NCI-H128 (cell line): ENCODE measurements around the gene GINM1.

ENCODE experiments used
- DNase-seq: peaks from one replicate; lab custom pipeline; 2025; ENCODE audit not compliant: unreplicated experiment; lab: John Stamatoyannopoulos, UW

Gene GINM1

GRCh38 chr6:149565527-149566409 is at the start of gene GINM1:
GINM1 (plus strand) TSS chr6:149566375; CDS start chr6:149566415, 40 bp downstream.
- peak; percentile 90 for DNase-seq

- no peak for DNase-seq
Measured at GRCh38 chr6:149529650-149530049, 36.5 kb upstream of the GINM1 start.

- DNase-seq = no peak
Measured at GRCh38 chr6:149534742-149535141, 31.4 kb upstream of the GINM1 start.

GRCh38 chr6:149541139-149541538 is 25.0 kb upstream of the GINM1 start:
- no peak for DNase-seq

- DNase-seq = no peak
Measured at GRCh38 chr6:149544646-149545257, 21.4 kb upstream of the GINM1 start.

- DNase-seq = no peak
Measured at GRCh38 chr6:149545258-149545753, 20.9 kb upstream of the GINM1 start.

GRCh38 chr6:149545754-149546471 is 20.3 kb upstream of the GINM1 start, which contains the start of gene PPIL4:
PPIL4 (minus strand) TSS chr6:149546043; CDS start chr6:149546005, 38 bp downstream.
- peak; percentile 86 for DNase-seq

GRCh38 chr6:149551920-149552319 is 14.3 kb upstream of the GINM1 start:
- DNase-seq = no peak

GRCh38 chr6:149558029-149558428 is 8.1 kb upstream of the GINM1 start:
- no peak for DNase-seq

GRCh38 chr6:149559389-149559788 is 6.8 kb upstream of the GINM1 start:
- DNase-seq = no peak

- no peak for DNase-seq
Measured at GRCh38 chr6:149560736-149561135, 5.4 kb upstream of the GINM1 start.

- no peak for DNase-seq
Measured at GRCh38 chr6:149563203-149563927, 2.8 kb upstream of the GINM1 start.

- DNase-seq = no peak
Measured at GRCh38 chr6:149563928-149564325, 2.2 kb upstream of the GINM1 start.

GRCh38 chr6:149566410-149567193 is 427 bp downstream of the GINM1 start:
- no peak for DNase-seq

GRCh38 chr6:149567194-149567586 is 1.0 kb downstream of the GINM1 start:
- no peak for DNase-seq

- DNase-seq = no peak
Measured at GRCh38 chr6:149567945-149568585, 1.9 kb downstream of the GINM1 start.

- DNase-seq = no peak
Measured at GRCh38 chr6:149580880-149581279, 14.7 kb downstream of the GINM1 start.

- DNase-seq = no peak
Measured at GRCh38 chr6:149581349-149581748, 15.2 kb downstream of the GINM1 start.

GRCh38 chr6:149586149-149586548 is 20.0 kb downstream of the GINM1 start:
- no peak for DNase-seq

- DNase-seq = no peak
Measured at GRCh38 chr6:149592983-149593382, 26.8 kb downstream of the GINM1 start.
